ENCODE measurements around the gene CERS5.

- TF ChIP-seq FOXK2 (IDR thresholded peaks at IDR 0.05) (no peak), FOXA1 (IDR thresholded peaks at IDR 0.05) (no peak)
Observed at GRCh38 chr12:50123203-50123602, 44.0 kb downstream of the CERS5 start.

Measured in HEK293T (cell line).